NB4 (cell line): ENCODE measurements around the gene SLCO2B1.
A peak's percentile ranks its signal among the peaks of the same experiment; 100 is the strongest.

Experiments
- DNase-seq: peaks from one replicate; pipeline ENCODE4 v3.0.0; 2010; ENCODE audit warnings: low read depth
- H3K4me3 ChIP-seq: one replicate; pipeline ENCODE4 v1.5.1; 2011; ENCODE audit warnings: mild to moderate bottlenecking, low read depth, low read length, moderate library complexity
- MYC ChIP-seq: IDR thresholded peaks from 2 replicates; pipeline ENCODE4 v1.6.1; 2011; ENCODE audit warnings: low read depth, low read length
- POLR2A ChIP-seq: IDR thresholded peaks from 2 replicates; pipeline ENCODE4 v1.6.1; 2011; ENCODE audit warnings: mild to moderate bottlenecking; ENCODE audit not compliant: insufficient read length; ENCODE audit errors: extremely low read depth
- TF ChIP-seq, protein P1 (sequence below): IDR thresholded peaks from one replicate; pipeline ENCODE4 v1.5.1; 2012; ENCODE audit warnings: low read depth, low read length
- TF ChIP-seq, protein P2 (sequence below): IDR thresholded peaks from 2 replicates; pipeline ENCODE4 v1.6.1; 2011; ENCODE audit warnings: low read depth, low read length

Gene SLCO2B1

GRCh38 chr11:75201771-75202170, 50.9 kb downstream of the SLCO2B1 start:
- TF ChIP-seq MYC: no peak
- DNase-seq: no peak

DNA sequence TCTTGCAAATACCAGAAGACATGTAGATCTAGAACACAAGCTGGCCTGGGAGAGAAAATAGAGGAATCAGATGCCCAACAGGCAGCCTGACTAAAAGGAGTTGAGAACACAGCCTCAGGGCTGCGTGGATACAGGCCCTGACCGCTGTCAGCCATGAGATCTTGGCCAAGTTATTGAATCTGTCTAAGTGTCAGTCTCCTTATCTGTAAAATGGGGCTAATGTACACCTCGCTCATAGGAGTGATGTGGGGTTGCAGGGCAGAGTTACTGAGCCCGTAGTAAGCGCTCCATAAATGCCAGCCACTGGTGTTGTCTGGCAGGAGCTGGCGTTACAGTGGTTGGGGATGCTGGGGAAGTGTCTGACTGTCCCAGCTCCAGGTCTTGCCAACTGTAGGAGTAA, 51.3 kb downstream of the SLCO2B1 start:
- DNase-seq: no peak
- H3K4me3 ChIP-seq: no peak overlapping the region
- TF ChIP-seq POLR2A: no peak
- TF ChIP-seq, protein P1, sequence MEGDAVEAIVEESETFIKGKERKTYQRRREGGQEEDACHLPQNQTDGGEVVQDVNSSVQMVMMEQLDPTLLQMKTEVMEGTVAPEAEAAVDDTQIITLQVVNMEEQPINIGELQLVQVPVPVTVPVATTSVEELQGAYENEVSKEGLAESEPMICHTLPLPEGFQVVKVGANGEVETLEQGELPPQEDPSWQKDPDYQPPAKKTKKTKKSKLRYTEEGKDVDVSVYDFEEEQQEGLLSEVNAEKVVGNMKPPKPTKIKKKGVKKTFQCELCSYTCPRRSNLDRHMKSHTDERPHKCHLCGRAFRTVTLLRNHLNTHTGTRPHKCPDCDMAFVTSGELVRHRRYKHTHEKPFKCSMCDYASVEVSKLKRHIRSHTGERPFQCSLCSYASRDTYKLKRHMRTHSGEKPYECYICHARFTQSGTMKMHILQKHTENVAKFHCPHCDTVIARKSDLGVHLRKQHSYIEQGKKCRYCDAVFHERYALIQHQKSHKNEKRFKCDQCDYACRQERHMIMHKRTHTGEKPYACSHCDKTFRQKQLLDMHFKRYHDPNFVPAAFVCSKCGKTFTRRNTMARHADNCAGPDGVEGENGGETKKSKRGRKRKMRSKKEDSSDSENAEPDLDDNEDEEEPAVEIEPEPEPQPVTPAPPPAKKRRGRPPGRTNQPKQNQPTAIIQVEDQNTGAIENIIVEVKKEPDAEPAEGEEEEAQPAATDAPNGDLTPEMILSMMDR: no peak
- no peak for TF ChIP-seq MYC
- TF ChIP-seq, protein P2, sequence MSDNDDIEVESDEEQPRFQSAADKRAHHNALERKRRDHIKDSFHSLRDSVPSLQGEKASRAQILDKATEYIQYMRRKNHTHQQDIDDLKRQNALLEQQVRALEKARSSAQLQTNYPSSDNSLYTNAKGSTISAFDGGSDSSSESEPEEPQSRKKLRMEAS: no peak

More at GRCh38 chr11:75201771-75202170, 50.9 kb downstream of the SLCO2B1 start:
- H3K4me3 ChIP-seq: no peak overlapping the region

DNA sequence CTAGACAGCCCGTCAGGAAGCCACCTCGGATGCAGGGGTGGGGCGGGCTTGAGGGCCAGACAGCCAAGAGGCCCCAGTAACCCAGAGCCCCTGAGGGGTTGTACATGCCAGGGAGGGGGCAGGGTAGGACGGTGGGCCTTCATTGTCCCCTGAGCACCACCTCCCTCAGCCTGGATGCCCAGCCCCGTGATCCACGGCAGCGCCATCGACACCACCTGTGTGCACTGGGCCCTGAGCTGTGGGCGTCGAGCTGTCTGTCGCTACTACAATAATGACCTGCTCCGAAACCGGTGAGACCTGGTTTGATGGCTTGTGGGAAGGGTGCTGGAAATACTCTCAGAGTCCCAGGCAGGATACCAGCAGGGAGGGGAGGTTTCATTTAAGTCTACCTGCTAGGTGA, 52.2 kb downstream of the SLCO2B1 start:
- TF ChIP-seq, protein P2: no peak
- TF ChIP-seq MYC (no peak), POLR2A (no peak)
- TF ChIP-seq, protein P1: no peak
- H3K4me3 ChIP-seq: no peak overlapping the region
- no peak for DNase-seq

- TF ChIP-seq POLR2A (no peak), MYC (no peak)
- TF ChIP-seq, protein P1: no peak
- TF ChIP-seq, protein P2: no peak
- no peak for DNase-seq
- no peak overlapping the region for H3K4me3 ChIP-seq
Observed at GRCh38 chr11:75203641-75204011, 52.7 kb downstream of the SLCO2B1 start.

GRCh38 chr11:75204012-75204674, 53.2 kb downstream of the SLCO2B1 start:
- no peak for DNase-seq
- no peak overlapping the region for H3K4me3 ChIP-seq
- TF ChIP-seq POLR2A (no peak), MYC (no peak)
- TF ChIP-seq, protein P1: no peak
- TF ChIP-seq, protein P2: no peak

- TF ChIP-seq, protein P2: no peak
- TF ChIP-seq, protein P1: peak; percentile 96
- no peak overlapping the region for H3K4me3 ChIP-seq
- DNase-seq: peak; percentile 83
Observed at GRCh38 chr11:75204685-75205563, 54.0 kb downstream of the SLCO2B1 start.
